Calu3 (cell line): Measurements from ENCODE around the gene SLC16A10. TPM values are rescaled to one million over a fixed set of nuclear protein-coding genes. Genes with fewer than 3 reads are reported as not detected.

Source experiments
- BruUV-seq: library from RNA; stranded (reverse); fragments of 400-500 nt; replicated peaks from 2 replicates; lab custom pipeline; 2021; lab: Mats Ljungman, UMichigan
- CTCF ChIA-PET: fragments of 300-600 bp; sonication (Branson Sonifier 250); formaldehyde crosslinking; loops from one replicate; lab custom pipeline; 2022; ENCODE audit warnings: antibody characterized with exemption; lab: Charles Lee
- DNase-seq: peaks from one replicate; pipeline ENCODE4 v3.0.0; 2022
- H3K27ac Mint-ChIP-seq: one replicate; pipeline ENCODE4 v1.8.0; 2022; ENCODE audit warnings: mixed read lengths; ENCODE audit not compliant: unreplicated experiment
- H3K27me3 Mint-ChIP-seq: one replicate; pipeline ENCODE4 v1.8.0; 2022; ENCODE audit warnings: mixed read lengths; ENCODE audit not compliant: unreplicated experiment
- H3K36me3 Mint-ChIP-seq: one replicate; pipeline ENCODE4 v1.8.0; 2022; ENCODE audit warnings: mild to moderate bottlenecking, moderate library complexity, mixed read lengths; ENCODE audit not compliant: insufficient read depth, unreplicated experiment
- H3K4me1 Mint-ChIP-seq: one replicate; pipeline ENCODE4 v1.8.0; 2022; ENCODE audit warnings: mild to moderate bottlenecking, low read depth, mixed read lengths; ENCODE audit not compliant: unreplicated experiment
- H3K4me3 Mint-ChIP-seq: one replicate; pipeline ENCODE4 v1.8.0; 2022; ENCODE audit warnings: mild to moderate bottlenecking, low read depth, moderate library complexity, mixed read lengths; ENCODE audit not compliant: unreplicated experiment
- H3K9me3 Mint-ChIP-seq: one replicate; pipeline ENCODE4 v1.8.0; 2022; ENCODE audit warnings: low read depth, mixed read lengths; ENCODE audit not compliant: unreplicated experiment
- intact Hi-C: fragments of 100-400 bp; cut with micrococcal nuclease; formaldehyde crosslinking; loops from one replicate; pipeline ENCODE4 v1.10.0; 2022; ENCODE audit not compliant: unreplicated experiment
- total RNA-seq: library from RNA; stranded (reverse); gene quantifications from 2 replicates; pipeline ENCODE4 v1.2.3, GENCODE V29; 2022
- TF ChIP-seq, protein P1 (sequence below): fragments of 200-600 bp; IDR thresholded peaks from one replicate; pipeline ENCODE4 v1.8.0; 2022; ENCODE audit warnings: antibody characterized with exemption; ENCODE audit not compliant: unreplicated experiment

Gene SLC16A10
- total RNA-seq, 1 experiment from 2014 or later, result 2.6 TPM

DNA sequence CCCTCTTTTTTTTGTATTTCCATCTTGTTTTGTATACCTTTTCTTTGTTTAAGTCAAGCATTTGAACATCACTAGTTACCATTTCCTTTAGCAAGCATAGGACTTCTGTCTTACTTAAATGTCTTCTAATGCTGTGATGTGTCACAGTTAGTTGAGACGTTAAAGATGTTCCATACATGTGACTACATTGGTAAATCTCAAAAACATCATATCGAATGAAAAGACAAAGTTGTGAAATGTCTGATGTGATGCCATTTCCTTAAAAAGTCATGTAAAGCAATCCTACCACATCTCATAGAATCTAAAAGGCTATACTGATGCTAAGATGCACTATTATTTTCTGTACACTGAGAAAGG lies 26.8 kb downstream of the SLC16A10 start:
- TF ChIP-seq, protein P1, sequence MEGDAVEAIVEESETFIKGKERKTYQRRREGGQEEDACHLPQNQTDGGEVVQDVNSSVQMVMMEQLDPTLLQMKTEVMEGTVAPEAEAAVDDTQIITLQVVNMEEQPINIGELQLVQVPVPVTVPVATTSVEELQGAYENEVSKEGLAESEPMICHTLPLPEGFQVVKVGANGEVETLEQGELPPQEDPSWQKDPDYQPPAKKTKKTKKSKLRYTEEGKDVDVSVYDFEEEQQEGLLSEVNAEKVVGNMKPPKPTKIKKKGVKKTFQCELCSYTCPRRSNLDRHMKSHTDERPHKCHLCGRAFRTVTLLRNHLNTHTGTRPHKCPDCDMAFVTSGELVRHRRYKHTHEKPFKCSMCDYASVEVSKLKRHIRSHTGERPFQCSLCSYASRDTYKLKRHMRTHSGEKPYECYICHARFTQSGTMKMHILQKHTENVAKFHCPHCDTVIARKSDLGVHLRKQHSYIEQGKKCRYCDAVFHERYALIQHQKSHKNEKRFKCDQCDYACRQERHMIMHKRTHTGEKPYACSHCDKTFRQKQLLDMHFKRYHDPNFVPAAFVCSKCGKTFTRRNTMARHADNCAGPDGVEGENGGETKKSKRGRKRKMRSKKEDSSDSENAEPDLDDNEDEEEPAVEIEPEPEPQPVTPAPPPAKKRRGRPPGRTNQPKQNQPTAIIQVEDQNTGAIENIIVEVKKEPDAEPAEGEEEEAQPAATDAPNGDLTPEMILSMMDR, result no peak
- no peaks in the 10 kb centered on the region for H3K4me1 Mint-ChIP-seq
- no peak overlapping the region for H3K4me3 Mint-ChIP-seq
- CTCF ChIA-PET, result no interaction called here
- no peak overlapping the region for H3K27ac Mint-ChIP-seq
- DNase-seq, result no peak
- intact Hi-C loops, result no loop called here
- no peaks in the 10 kb centered on the region for H3K36me3 Mint-ChIP-seq
- no TSS peak for BruUV-seq
- H3K27me3 Mint-ChIP-seq, result no peaks in the 10 kb centered on the region
- no peaks in the 10 kb centered on the region for H3K9me3 Mint-ChIP-seq

DNA sequence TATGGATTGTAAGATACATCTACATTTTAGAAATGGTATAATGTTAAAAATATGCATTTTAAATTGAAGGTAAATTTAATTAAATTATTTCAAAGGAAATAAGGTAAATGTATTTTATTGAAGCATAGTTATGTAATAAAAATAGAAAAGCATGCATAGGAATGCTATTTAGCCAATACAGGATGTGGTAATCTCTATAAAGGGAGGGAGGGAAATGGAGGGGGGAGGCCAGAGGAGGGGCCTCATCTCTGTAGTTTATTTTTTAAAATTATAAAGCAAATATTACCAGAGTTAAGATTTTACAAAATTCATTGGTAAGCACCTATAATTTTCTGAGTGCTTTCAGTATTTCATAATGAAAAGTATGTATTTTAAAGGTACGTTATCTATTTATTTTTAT lies 27.2 kb downstream of the SLC16A10 start:
- intact Hi-C loops, result no loop called here
- TF ChIP-seq, protein P1, result no peak
- no peak for DNase-seq
- Mint-ChIP-seq H3K27me3 (no peaks in the 10 kb centered on the region), H3K9me3 (no peaks in the 10 kb centered on the region), H3K4me1 (no peaks in the 10 kb centered on the region), H3K27ac (no peak overlapping the region), H3K36me3 (no peaks in the 10 kb centered on the region), H3K4me3 (no peak overlapping the region)
- CTCF ChIA-PET, result no interaction called here
- no TSS peak for BruUV-seq

DNA sequence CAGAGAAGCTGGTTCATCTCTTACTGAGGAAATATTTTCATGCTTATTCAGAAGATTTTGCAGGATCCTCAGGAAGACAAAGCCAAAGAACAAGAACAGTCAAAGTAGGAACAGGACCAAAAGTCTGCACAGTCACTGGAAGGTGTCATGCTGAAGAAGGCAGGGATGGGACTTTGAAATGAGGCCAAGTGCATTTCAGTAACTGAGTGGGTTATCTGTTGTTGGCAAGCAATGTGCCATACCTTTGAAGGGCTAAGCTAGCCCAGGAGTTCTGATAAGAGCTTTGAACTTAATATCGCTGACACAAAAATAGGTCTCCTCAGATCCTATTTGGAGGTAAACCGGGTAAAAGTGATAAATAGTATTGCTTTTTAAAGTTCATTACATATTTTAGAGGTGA lies 31.5 kb downstream of the SLC16A10 start:
- H3K36me3 Mint-ChIP-seq, result no peaks in the 10 kb centered on the region
- TF ChIP-seq, protein P1, result no peak
- CTCF ChIA-PET, result interaction anchor here (0.6 kb wide), 1 partner anchor 36 kb away, joined by 4 read pairs; no protein-coding TSS in a partner anchor
- H3K27ac Mint-ChIP-seq, result no peak overlapping the region
- no TSS peak for BruUV-seq
- no peak for DNase-seq
- no peaks in the 10 kb centered on the region for H3K4me1 Mint-ChIP-seq
- H3K4me3 Mint-ChIP-seq, result no peak overlapping the region
- intact Hi-C loops, result no loop called here
- H3K27me3 Mint-ChIP-seq, result no peaks in the 10 kb centered on the region
- no peaks in the 10 kb centered on the region for H3K9me3 Mint-ChIP-seq

DNA sequence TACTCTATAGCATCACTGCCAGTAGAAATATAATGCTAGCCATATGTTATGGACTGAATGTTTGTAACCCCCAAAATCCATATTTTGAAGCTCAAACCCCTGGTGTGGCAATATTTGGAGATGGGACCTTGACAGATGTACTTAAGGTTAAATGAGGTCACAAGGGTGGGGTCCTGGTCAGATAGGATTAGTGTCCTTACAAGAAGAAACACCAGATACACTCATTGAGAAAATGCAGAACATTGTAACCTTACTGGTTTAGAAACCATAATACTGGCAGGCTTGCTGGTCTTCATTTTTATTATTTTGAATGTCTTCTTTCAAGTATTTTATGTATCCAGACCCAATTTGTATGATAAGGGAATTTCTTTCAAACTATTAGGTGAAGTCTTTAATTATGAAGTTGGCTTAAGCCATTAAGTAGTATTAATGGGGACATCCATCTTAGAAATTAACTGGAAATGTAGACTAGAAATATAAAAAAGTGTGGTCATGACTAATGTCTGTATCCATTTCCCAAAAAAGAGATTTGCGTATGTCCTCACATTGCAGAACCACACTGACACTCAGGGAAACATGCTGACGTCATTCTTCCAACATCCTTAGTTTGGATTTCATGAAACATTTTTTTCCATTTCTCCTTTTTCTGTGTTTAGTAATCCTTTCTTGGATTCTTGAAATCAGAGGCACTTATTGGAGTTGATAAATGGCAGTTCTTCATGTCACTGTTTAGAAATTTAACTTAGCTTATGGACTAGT lies 32.4 kb downstream of the SLC16A10 start:
- no peaks in the 10 kb centered on the region for H3K27me3 Mint-ChIP-seq
- CTCF ChIA-PET, result no interaction called here
- intact Hi-C loops, result no loop called here
- no peak overlapping the region for H3K27ac Mint-ChIP-seq
- H3K36me3 Mint-ChIP-seq, result no peaks in the 10 kb centered on the region
- H3K4me1 Mint-ChIP-seq, result no peaks in the 10 kb centered on the region
- no TSS peak for BruUV-seq
- DNase-seq, result no peak
- no peak overlapping the region for H3K4me3 Mint-ChIP-seq
- TF ChIP-seq, protein P1, result no peak
- H3K9me3 Mint-ChIP-seq, result no peaks in the 10 kb centered on the region
